HepG2 (cell line): Measurements from ENCODE around the gene HOXA1. TPM values are rescaled to one million over a fixed set of nuclear protein-coding genes. Genes with fewer than 3 reads are reported as not detected.

ENCODE experiments used
- CBFB ChIP-seq: sonication (generic); formaldehyde crosslinking; IDR thresholded peaks from 2 replicates; pipeline ENCODE4 v1.4.0; 2020; ENCODE audit warnings: missing genetic modification reagents
- FOXO1 ChIP-seq: sonication (generic); formaldehyde crosslinking; IDR thresholded peaks from 2 replicates; pipeline ENCODE4 v1.4.0; 2020; ENCODE audit warnings: missing genetic modification reagents
- GPN1 ChIP-seq: sonication (generic); formaldehyde crosslinking; IDR thresholded peaks from 2 replicates; pipeline ENCODE4 v1.5.1; 2020; ENCODE audit warnings: missing genetic modification reagents, borderline replicate concordance
- JUN ChIP-seq: sonication (generic); formaldehyde crosslinking; IDR thresholded peaks from 2 replicates; pipeline ENCODE4 v1.4.0; 2020; ENCODE audit warnings: mild to moderate bottlenecking, missing genetic modification reagents
- MIER2 ChIP-seq: IDR thresholded peaks from 2 replicates; pipeline ENCODE4 v1.6.1; 2016; ENCODE audit warnings: missing biosample characterization, missing genetic modification reagents
- PRDM10 ChIP-seq: sonication (generic); formaldehyde crosslinking; IDR thresholded peaks from 2 replicates; pipeline ENCODE4 v1.4.0; 2020; ENCODE audit warnings: low read depth, missing genetic modification reagents
- SALL1 ChIP-seq: sonication (generic); formaldehyde crosslinking; IDR thresholded peaks from 2 replicates; pipeline ENCODE4 v1.8.0; 2022; ENCODE audit warnings: mild to moderate bottlenecking, missing genetic modification reagents
- SMAD1 ChIP-seq: sonication (generic); formaldehyde crosslinking; IDR thresholded peaks from 2 replicates; pipeline ENCODE4 v1.4.0; 2020; ENCODE audit warnings: missing genetic modification reagents, low read depth, mild to moderate bottlenecking, borderline replicate concordance
- SRF ChIP-seq: IDR thresholded peaks from 2 replicates; pipeline ENCODE4 v1.6.1; 2011; ENCODE audit warnings: mild to moderate bottlenecking, low read depth, low read length, moderate library complexity
- ZNF687 ChIP-seq: sonication (generic); formaldehyde crosslinking; IDR thresholded peaks from 2 replicates; pipeline ENCODE4 v1.5.1; 2020; ENCODE audit warnings: mild to moderate bottlenecking, missing genetic modification reagents, moderate library complexity
- ZNF7 ChIP-seq: IDR thresholded peaks from 2 replicates; pipeline ENCODE4 v1.6.1; 2016; ENCODE audit warnings: missing biosample characterization, missing genetic modification reagents
- polyA plus RNA-seq, 8 experiments: library from polyadenylated mRNA; depleted of rRNA in 3 of 8; stranded (reverse) in 7 of 8; unstranded in 1 of 8; fragments of >200 nt; fragmentation: Illumina TruSeq in 4 of 8; extraction: Trizol in 4 of 8; gene quantifications; 2 replicates each; pipeline versions ENCODE4 v1.2.1 to v1.2.3, GENCODE V29; 2011 to 2016; ENCODE audit warnings: low read depth in 4 of 8, missing spikeins in 1 of 8, mixed read lengths in 1 of 8; ENCODE audit not compliant: insufficient read depth in 1 of 8
- total RNA-seq, 5 experiments: library from RNA; depleted of rRNA; stranded (reverse); fragments of >200 nt; fragmentation: Illumina TruSeq; extraction: Trizol; gene quantifications; 2 replicates each; pipeline ENCODE4 v1.2.3, GENCODE V29; 2016; ENCODE audit warnings: low read depth in 1 of 5
- TF ChIP-seq, protein P1 (sequence below): sonication (generic); formaldehyde crosslinking; IDR thresholded peaks from 2 replicates; pipeline ENCODE4 v1.8.0; 2022; ENCODE audit warnings: missing genetic modification reagents, mild to moderate bottlenecking, moderate library complexity, borderline replicate concordance
- TF ChIP-seq, protein P2 (sequence below): sonication (generic); formaldehyde crosslinking; IDR thresholded peaks from 2 replicates; pipeline ENCODE4 v1.4.0; 2020; ENCODE audit warnings: missing genetic modification reagents; ENCODE audit errors: not compliant biosample characterization
- TF ChIP-seq, protein P3 (sequence below): sonication (generic); formaldehyde crosslinking; IDR thresholded peaks from 2 replicates; pipeline ENCODE4 v1.4.0; 2020; ENCODE audit warnings: mild to moderate bottlenecking, missing genetic modification reagents
- TF ChIP-seq, protein P4 (sequence below): sonication (generic); formaldehyde crosslinking; IDR thresholded peaks from 2 replicates; pipeline ENCODE4 v1.4.0; 2020; ENCODE audit warnings: missing genetic modification reagents, borderline replicate concordance

HOXA1 gene
- total and polyA plus RNA-seq, 2 of the 13 experiments (the other 11 are each of a cell fraction or from before 2014, with no cell fraction given): 0.18 to 0.20 TPM

DNA sequence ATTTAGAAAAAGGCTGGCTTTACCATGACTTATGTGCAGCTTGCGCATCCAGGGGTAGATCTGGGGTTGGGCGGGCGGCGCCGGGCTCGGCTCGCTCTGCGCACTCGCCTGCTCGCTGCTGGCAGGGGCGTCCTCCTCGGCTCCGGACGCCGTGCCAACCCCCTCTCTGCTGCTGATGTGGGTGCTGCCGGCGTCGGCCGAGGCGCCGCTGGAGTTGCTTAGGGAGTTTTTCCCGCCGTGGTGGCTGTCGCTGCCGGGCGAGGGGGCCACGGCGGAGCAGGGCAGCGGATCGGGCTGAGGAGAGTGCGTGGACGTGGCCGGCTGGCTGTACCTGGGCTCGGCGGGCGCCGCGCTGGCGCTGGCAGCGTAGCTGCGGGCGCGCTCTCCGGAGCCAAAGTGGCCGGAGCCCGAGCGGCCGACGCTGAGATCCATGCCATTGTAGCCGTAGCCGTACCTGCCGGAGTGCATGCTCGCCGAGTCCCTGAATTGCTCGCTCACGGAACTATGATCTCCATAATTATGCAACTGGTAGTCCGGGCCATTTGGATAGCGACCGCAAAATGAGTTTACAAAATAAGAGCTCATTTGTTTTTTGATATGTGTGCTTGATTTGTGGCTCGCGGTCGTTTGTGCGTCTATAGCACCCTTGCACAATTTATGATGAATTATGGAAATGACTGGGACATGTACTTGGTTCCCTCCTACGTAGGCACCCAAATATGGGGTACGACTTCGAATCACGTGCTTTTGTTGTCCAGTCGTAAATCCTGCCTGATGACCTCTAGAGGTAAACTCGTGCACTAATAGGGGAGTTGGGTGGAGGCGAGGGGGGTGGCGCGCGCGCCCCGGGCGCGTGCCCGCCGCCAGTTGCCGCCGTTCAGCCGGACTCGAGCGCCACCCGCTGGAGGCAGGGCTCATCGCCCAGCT, 47.5 kb upstream of the HOXA1 start, which contains the start of gene HOXA5 (continued):
- TF ChIP-seq, protein P1, sequence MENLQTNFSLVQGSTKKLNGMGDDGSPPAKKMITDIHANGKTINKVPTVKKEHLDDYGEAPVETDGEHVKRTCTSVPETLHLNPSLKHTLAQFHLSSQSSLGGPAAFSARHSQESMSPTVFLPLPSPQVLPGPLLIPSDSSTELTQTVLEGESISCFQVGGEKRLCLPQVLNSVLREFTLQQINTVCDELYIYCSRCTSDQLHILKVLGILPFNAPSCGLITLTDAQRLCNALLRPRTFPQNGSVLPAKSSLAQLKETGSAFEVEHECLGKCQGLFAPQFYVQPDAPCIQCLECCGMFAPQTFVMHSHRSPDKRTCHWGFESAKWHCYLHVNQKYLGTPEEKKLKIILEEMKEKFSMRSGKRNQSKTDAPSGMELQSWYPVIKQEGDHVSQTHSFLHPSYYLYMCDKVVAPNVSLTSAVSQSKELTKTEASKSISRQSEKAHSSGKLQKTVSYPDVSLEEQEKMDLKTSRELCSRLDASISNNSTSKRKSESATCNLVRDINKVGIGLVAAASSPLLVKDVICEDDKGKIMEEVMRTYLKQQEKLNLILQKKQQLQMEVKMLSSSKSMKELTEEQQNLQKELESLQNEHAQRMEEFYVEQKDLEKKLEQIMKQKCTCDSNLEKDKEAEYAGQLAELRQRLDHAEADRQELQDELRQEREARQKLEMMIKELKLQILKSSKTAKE (CRISPR knock-in tag): no peak
- TF ChIP-seq MIER2 (CRISPR knock-in tag) (no peak), CBFB (CRISPR knock-in tag) (no peak), ZNF7 (CRISPR knock-in tag) (no peak), SRF (peak; percentile 98), SALL1 (CRISPR knock-in tag) (peak; percentile 49), JUN (no peak), GPN1 (CRISPR knock-in tag) (no peak), ZNF687 (CRISPR knock-in tag) (peak; percentile 64), PRDM10 (CRISPR knock-in tag) (peak; percentile 1; the same call in 1 of the 2 replicates), SMAD1 (CRISPR knock-in tag) (no peak), FOXO1 (CRISPR knock-in tag) (no peak)
- TF ChIP-seq, protein P2, sequence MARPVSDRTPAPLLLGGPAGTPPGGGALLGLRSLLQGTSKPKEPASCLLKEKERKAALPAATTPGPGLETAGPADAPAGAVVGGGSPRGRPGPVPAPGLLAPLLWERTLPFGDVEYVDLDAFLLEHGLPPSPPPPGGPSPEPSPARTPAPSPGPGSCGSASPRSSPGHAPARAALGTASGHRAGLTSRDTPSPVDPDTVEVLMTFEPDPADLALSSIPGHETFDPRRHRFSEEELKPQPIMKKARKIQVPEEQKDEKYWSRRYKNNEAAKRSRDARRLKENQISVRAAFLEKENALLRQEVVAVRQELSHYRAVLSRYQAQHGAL (CRISPR knock-in tag): no peak
- TF ChIP-seq, protein P3, sequence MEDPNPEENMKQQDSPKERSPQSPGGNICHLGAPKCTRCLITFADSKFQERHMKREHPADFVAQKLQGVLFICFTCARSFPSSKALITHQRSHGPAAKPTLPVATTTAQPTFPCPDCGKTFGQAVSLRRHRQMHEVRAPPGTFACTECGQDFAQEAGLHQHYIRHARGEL (CRISPR knock-in tag): no peak
- TF ChIP-seq, protein P4, sequence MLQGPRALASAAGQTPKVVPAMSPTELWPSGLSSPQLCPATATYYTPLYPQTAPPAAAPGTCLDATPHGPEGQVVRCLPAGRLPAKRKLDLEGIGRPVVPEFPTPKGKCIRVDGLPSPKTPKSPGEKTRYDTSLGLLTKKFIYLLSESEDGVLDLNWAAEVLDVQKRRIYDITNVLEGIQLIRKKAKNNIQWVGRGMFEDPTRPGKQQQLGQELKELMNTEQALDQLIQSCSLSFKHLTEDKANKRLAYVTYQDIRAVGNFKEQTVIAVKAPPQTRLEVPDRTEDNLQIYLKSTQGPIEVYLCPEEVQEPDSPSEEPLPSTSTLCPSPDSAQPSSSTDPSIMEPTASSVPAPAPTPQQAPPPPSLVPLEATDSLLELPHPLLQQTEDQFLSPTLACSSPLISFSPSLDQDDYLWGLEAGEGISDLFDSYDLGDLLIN: no peak
